Transverse colon (tissue), 4 donors: ENCODE data around the gene AFG3L2. TPM values are rescaled to one million over a fixed set of nuclear protein-coding genes. Genes with fewer than 3 reads are reported as not detected.

Source experiments
- DNase-seq: peaks from one replicate; pipeline ENCODE4 v3.0.0-alpha.2; 2019
- H3K27ac ChIP-seq, 4 donors: fragments of 200-600 bp; sonication (generic); 2 replicates each; pipeline ENCODE4 v1.5.1; 2016 to 2018; ENCODE audit warnings: inconsistent platforms in 4 of 4
- H3K27me3 ChIP-seq: fragments of 200-600 bp; sonication (generic); 2 replicates; pipeline ENCODE4 v1.5.1; 2017; ENCODE audit warnings: inconsistent platforms
- H3K36me3 ChIP-seq, 4 donors: fragments of 200-600 bp; sonication (generic); 2 replicates each; pipeline ENCODE4 v1.5.1; 2017 to 2019; ENCODE audit warnings: inconsistent platforms in 4 of 4
- H3K4me1 ChIP-seq, 4 donors: fragments of 200-600 bp; sonication (generic); 2 replicates each; pipeline ENCODE4 v1.5.1; 2017 to 2020; ENCODE audit warnings: inconsistent platforms in 4 of 4
- H3K4me3 ChIP-seq, 4 donors: fragments of 200-600 bp; sonication (generic); 1 replicate in 1 of 4; 2 replicates in 3 of 4; pipeline versions ENCODE4 v1.5.1 to v1.6.1; 2017 to 2019; ENCODE audit warnings: inconsistent platforms in 4 of 4
- H3K9me3 ChIP-seq, 2 donors: fragments of 200-600 bp; sonication (generic); 2 replicates each; pipeline ENCODE4 v1.5.1; 2017 to 2019; ENCODE audit warnings: inconsistent platforms in 2 of 2
- CTCF ChIP-seq, 5 experiments: fragments of 200-600 bp in 3 of 5; fragments of 450-650 bp in 2 of 5; sonication (generic) in 3 of 5; IDR thresholded peaks; 1 replicate in 2 of 5; 2 replicates in 3 of 5; pipeline ENCODE4 v1.5.1; 2016 to 2017; ENCODE audit warnings: antibody characterized with exemption in 5 of 5, inconsistent platforms in 3 of 5, mild to moderate bottlenecking in 2 of 5, moderate library complexity in 1 of 5
- EP300 ChIP-seq: sonication (generic); formaldehyde crosslinking; IDR thresholded peaks from one replicate; pipeline ENCODE4 v1.6.1; 2017; ENCODE audit warnings: antibody characterized with exemption, low read depth
- POLR2A ChIP-seq: fragments of 450-650 bp; IDR thresholded peaks from one replicate; pipeline ENCODE4 v1.6.1; 2016; ENCODE audit warnings: antibody characterized with exemption, mild to moderate bottlenecking, moderate library complexity
- POLR2AphosphoS5 ChIP-seq, 3 donors: sonication (generic); formaldehyde crosslinking; IDR thresholded peaks; one replicate each; pipeline ENCODE4 v1.6.1; 2016; ENCODE audit warnings: antibody characterized with exemption in 3 of 3
- WGBS, 2 donors: methylation state at CpG; one replicate each; pipeline ENCODE4 v1.1.5; 2018; ENCODE audit warnings: low coverage in 1 of 2; 5-methylcytosine and 5-hydroxymethylcytosine counted together
- in situ Hi-C, 4 donors: fragments of 200-750 bp; cut with MboI; loops; one replicate each; pipeline versions ENCODE4 v1.15.0 to v1.15.1; 2017; ENCODE audit warnings: low sequenced_read_pairs in 3 of 4, low pct_ligation_motif_present in 1 of 4, low pct_unique_long_range_greater_than_20kb in 1 of 4
- intact Hi-C: fragments of 100-400 bp; cut with DNase I; formaldehyde crosslinking; loops from one replicate; pipeline ENCODE4 v1.15.1; 2023; ENCODE audit warnings: low total_unique reads
- total RNA-seq, 4 donors: library from RNA; depleted of rRNA; stranded (reverse); fragments of >200 nt; gene quantifications; one replicate each; pipeline ENCODE4 v1.1.0, GENCODE V29; 2016

AFG3L2 gene
- total RNA-seq, 4 donors from 2014 or later, result 74.1 to 95.6 (median 92.6) TPM

- Histone ChIP-seq H3K4me3 (no peak overlapping the region), H3K4me1 (no peaks in the 10 kb centered on the region), H3K9me3 (no peaks in the 10 kb centered on the region), H3K27me3 (no peaks in the 10 kb centered on the region), H3K27ac (no peak overlapping the region), H3K36me3 (peaks cover 0 to 26% (median 10%) of the 10 kb centered on the region in 4 donors)
- WGBS, 2 donors, result 94 to 97% methylated on average over 6 to 11 of the region's 11 CpGs
- intact Hi-C loops (no loop called here), in situ Hi-C loops (no loop called here)
- DNase-seq, result no peak
- no peak for TF ChIP-seq CTCF (IDR thresholded peaks at IDR 0.05)
- TF ChIP-seq POLR2AphosphoS5 (IDR thresholded peaks at IDR 0.05), result no peak
- no peak for TF ChIP-seq POLR2A
- TF ChIP-seq EP300, result no peak
These were observed 47.8 kb downstream of the AFG3L2 start for GRCh38 chr18:12329125-12329698.

GRCh38 chr18:12328179-12328823, 48.7 kb downstream of the AFG3L2 start:
- intact Hi-C loops (no loop called here), in situ Hi-C loops (no loop called here)
- H3K9me3 ChIP-seq, result no peaks in the 10 kb centered on the region
- no peak for DNase-seq
- TF ChIP-seq EP300 (no peak), POLR2A (no peak), POLR2AphosphoS5 (IDR thresholded peaks at IDR 0.05) (no peak), CTCF (IDR thresholded peaks at IDR 0.05) (no peak)
- peaks cover 0 to 27% (median 10%) of the 10 kb centered on the region in 4 donors for H3K36me3 ChIP-seq
- H3K4me1 ChIP-seq, result no peaks in the 10 kb centered on the region
- 93 to 100% methylated on average over 1 to 4 of the region's 4 CpGs for WGBS, 2 donors
- no peaks in the 10 kb centered on the region for H3K27me3 ChIP-seq
- no peak overlapping the region for H3K4me3 ChIP-seq
- H3K27ac ChIP-seq, result peak overlapping the region in 1 of 4 donors; percentile 51

- Histone ChIP-seq H3K4me3 (no peak overlapping the region), H3K27me3 (no peaks in the 10 kb centered on the region), H3K27ac (peak overlapping the region in 2 of 4 donors; percentile 36 to 51), H3K4me1 (no peaks in the 10 kb centered on the region), H3K9me3 (no peaks in the 10 kb centered on the region), H3K36me3 (peaks cover 0 to 30% (median 10%) of the 10 kb centered on the region in 4 donors)
- peak; percentile 81 for DNase-seq
- in situ Hi-C loops (no loop called here), intact Hi-C loops (no loop called here)
- TF ChIP-seq EP300 (no peak), CTCF (IDR thresholded peaks at IDR 0.05) (peak; percentile 62 to 85 (median 75)), POLR2AphosphoS5 (IDR thresholded peaks at IDR 0.05) (peak in 1 of 3 donors; percentile 5), POLR2A (no peak)
- WGBS, 2 donors, result 64% methylated on average over 11 of the region's 11 CpGs; no CpG with 5 or more reads in 1 of the 2 donors
These were observed 49.4 kb downstream of the AFG3L2 start for GRCh38 chr18:12327510-12328178.

- Histone ChIP-seq H3K36me3 (peaks cover 0 to 30% (median 10%) of the 10 kb centered on the region in 4 donors), H3K9me3 (no peaks in the 10 kb centered on the region), H3K4me1 (no peaks in the 10 kb centered on the region), H3K27me3 (no peaks in the 10 kb centered on the region), H3K27ac (no peak overlapping the region), H3K4me3 (no peak overlapping the region)
- no peak for DNase-seq
- intact Hi-C loops, result no loop called here
- WGBS, 2 donors, result 91 to 100% methylated on average over 1 to 12 of the region's 12 CpGs
- in situ Hi-C loops, result no loop called here
- TF ChIP-seq POLR2A (no peak), POLR2AphosphoS5 (IDR thresholded peaks at IDR 0.05) (no peak), EP300 (no peak), CTCF (IDR thresholded peaks at IDR 0.05) (no peak)
These were observed 50.1 kb downstream of the AFG3L2 start for GRCh38 chr18:12326711-12327460.
